Osteoblast (primary cell): ENCODE measurements around the gene EXOSC7. TPM values are rescaled to one million over a fixed set of nuclear protein-coding genes. Genes with fewer than 3 reads are reported as not detected.
A peak's percentile ranks its signal among the peaks of the same experiment; 100 is the strongest.

Source experiments
- DNase-seq: peaks from one replicate; pipeline ENCODE4 v3.0.0; 2011; ENCODE audit warnings: low spot score, mixed read lengths; ENCODE audit not compliant: insufficient read length; ENCODE audit errors: missing footprints
- H2AFZ ChIP-seq: 2 replicates; pipeline ENCODE4 v1.6.0; 2011; ENCODE audit warnings: mild to moderate bottlenecking, low read length
- H3K27ac ChIP-seq: 2 replicates; pipeline ENCODE4 v1.5.1; 2011; ENCODE audit warnings: mild to moderate bottlenecking, low read depth, low read length, moderate library complexity
- H3K27me3 ChIP-seq: 2 replicates; pipeline ENCODE4 v1.6.0; 2012; ENCODE audit warnings: mild to moderate bottlenecking, control low read depth, inconsistent platforms, low read length, moderate library complexity; ENCODE audit not compliant: insufficient read depth
- H3K36me3 ChIP-seq: 2 replicates; pipeline ENCODE4 v1.5.1; 2011; ENCODE audit warnings: mild to moderate bottlenecking, low read length, control low read depth, moderate library complexity; ENCODE audit not compliant: insufficient read depth
- H3K4me1 ChIP-seq: 2 replicates; pipeline ENCODE4 v1.5.1; 2011; ENCODE audit warnings: mild to moderate bottlenecking, low read length, control low read depth, moderate library complexity; ENCODE audit not compliant: insufficient read depth
- H3K4me2 ChIP-seq: 2 replicates; pipeline ENCODE4 v1.6.0; 2011; ENCODE audit warnings: mild to moderate bottlenecking, low read length; ENCODE audit not compliant: insufficient read depth
- H3K4me3 ChIP-seq: fragments of 200-600 bp; sonication (generic); 3 replicates; pipeline ENCODE4 v1.5.1; 2012; ENCODE audit warnings: mild to moderate bottlenecking, low read length, inconsistent platforms; ENCODE audit not compliant: insufficient read depth
- H3K79me2 ChIP-seq: 2 replicates; pipeline ENCODE4 v1.6.0; 2012; ENCODE audit warnings: mild to moderate bottlenecking, low read length, control low read depth, inconsistent platforms; ENCODE audit not compliant: insufficient read depth
- H3K9me3 ChIP-seq: 2 replicates; pipeline ENCODE4 v1.5.1; 2011; ENCODE audit warnings: low read depth, low read length, control low read depth
- H4K20me1 ChIP-seq: 2 replicates; pipeline ENCODE4 v1.6.0; 2012; ENCODE audit warnings: mild to moderate bottlenecking, low read length, control low read depth; ENCODE audit not compliant: insufficient read depth
- total RNA-seq: library from RNA; depleted of rRNA; stranded (reverse); fragments of >200 nt; gene quantifications from 2 replicates; pipeline ENCODE4 v1.2.3, GENCODE V29; 2012
- TF ChIP-seq, protein P1 (sequence below): IDR thresholded peaks from 2 replicates; pipeline ENCODE4 v1.5.1; 2011; ENCODE audit warnings: mild to moderate bottlenecking, low read depth, low read length, moderate library complexity; ENCODE audit errors: extremely low read depth

EXOSC7 gene
- total RNA-seq, 1 donor: 31.8 TPM

DNA sequence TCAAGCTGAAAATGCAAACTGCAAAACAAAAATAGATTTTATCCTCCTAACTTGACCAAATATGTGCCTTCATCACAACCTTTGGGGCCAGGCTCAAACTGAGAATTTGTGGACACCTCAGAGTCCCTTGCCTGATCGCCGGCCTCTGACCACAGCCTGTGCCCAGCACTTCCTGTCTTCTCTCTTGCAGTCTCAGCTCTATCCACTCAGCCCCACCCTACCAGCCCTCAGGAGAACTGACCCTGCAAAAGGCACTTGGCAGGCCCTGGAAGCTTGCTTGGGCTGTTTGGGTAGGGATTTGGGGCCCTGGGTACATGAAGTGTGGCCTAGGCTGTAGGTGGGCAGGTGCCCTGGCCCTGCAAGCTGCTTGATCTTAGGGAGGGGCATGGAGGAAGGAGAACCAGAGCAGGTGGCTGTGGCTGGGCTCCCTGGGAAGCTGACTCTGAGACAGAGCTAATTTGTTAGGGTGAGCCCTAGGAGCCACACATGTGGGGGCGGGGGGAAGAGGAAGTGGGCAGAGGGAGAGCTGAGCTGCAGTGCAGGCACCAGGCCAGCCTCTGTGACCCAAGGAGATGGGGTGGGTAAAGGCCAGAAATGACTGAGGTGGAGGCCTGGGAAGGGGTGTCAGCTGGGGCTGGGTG is 58.7 kb downstream of the EXOSC7 start:
- H3K4me1 ChIP-seq: peaks cover 7% of the 10 kb centered on the region
- H3K4me2 ChIP-seq: no peak overlapping the region
- TF ChIP-seq, protein P1, sequence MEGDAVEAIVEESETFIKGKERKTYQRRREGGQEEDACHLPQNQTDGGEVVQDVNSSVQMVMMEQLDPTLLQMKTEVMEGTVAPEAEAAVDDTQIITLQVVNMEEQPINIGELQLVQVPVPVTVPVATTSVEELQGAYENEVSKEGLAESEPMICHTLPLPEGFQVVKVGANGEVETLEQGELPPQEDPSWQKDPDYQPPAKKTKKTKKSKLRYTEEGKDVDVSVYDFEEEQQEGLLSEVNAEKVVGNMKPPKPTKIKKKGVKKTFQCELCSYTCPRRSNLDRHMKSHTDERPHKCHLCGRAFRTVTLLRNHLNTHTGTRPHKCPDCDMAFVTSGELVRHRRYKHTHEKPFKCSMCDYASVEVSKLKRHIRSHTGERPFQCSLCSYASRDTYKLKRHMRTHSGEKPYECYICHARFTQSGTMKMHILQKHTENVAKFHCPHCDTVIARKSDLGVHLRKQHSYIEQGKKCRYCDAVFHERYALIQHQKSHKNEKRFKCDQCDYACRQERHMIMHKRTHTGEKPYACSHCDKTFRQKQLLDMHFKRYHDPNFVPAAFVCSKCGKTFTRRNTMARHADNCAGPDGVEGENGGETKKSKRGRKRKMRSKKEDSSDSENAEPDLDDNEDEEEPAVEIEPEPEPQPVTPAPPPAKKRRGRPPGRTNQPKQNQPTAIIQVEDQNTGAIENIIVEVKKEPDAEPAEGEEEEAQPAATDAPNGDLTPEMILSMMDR: no peak
- no peaks in the 10 kb centered on the region for H3K79me2 ChIP-seq
- DNase-seq: peak; percentile 41
- no peak overlapping the region for H3K27ac ChIP-seq
- H3K9me3 ChIP-seq: no peaks in the 10 kb centered on the region
- H2AFZ ChIP-seq: no peak overlapping the region
- no peaks in the 10 kb centered on the region for H4K20me1 ChIP-seq
- H3K4me3 ChIP-seq: no peak overlapping the region
- no peaks in the 10 kb centered on the region for H3K27me3 ChIP-seq
- no peaks in the 10 kb centered on the region for H3K36me3 ChIP-seq

DNA sequence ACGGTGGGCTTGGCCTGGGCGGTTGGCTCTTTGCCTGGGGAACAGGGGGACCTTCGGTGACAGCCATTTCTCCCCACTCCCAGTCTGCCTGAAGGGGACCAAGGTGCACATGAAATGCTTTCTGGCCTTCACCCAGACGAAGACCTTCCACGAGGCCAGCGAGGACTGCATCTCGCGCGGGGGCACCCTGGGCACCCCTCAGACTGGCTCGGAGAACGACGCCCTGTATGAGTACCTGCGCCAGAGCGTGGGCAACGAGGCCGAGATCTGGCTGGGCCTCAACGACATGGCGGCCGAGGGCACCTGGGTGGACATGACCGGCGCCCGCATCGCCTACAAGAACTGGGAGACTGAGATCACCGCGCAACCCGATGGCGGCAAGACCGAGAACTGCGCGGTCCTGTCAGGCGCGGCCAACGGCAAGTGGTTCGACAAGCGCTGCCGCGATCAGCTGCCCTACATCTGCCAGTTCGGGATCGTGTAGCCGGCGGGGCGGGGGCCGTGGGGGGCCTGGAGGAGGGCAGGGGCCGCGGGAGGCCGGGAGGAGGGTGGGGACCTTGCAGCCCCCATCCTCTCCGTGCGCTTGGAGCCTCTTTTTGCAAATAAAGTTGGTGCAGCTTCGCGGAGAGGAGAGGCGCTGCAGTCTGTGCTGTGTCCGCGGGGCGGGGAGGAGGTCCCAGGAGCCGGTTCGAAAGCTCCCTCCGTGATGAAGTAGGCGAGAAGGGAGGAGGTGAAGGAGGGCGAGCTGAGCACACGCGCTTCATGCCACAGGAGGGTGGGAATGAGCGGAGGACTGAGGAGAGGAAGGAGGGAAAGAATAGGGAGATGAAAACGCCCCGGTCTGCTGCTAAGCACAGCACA is 59.6 kb downstream of the EXOSC7 start:
- TF ChIP-seq, protein P1: no peak
- Histone ChIP-seq H3K4me1 (peaks cover 4% of the 10 kb centered on the region), H3K79me2 (no peaks in the 10 kb centered on the region), H3K36me3 (no peaks in the 10 kb centered on the region), H3K4me3 (peak overlapping the region; percentile 55), H3K27ac (no peak overlapping the region), H3K27me3 (no peaks in the 10 kb centered on the region), H3K9me3 (no peaks in the 10 kb centered on the region), H3K4me2 (peak overlapping the region; percentile 80), H4K20me1 (no peaks in the 10 kb centered on the region), H2AFZ (peak overlapping the region; percentile 85)
- peak; percentile 79 for DNase-seq

DNA sequence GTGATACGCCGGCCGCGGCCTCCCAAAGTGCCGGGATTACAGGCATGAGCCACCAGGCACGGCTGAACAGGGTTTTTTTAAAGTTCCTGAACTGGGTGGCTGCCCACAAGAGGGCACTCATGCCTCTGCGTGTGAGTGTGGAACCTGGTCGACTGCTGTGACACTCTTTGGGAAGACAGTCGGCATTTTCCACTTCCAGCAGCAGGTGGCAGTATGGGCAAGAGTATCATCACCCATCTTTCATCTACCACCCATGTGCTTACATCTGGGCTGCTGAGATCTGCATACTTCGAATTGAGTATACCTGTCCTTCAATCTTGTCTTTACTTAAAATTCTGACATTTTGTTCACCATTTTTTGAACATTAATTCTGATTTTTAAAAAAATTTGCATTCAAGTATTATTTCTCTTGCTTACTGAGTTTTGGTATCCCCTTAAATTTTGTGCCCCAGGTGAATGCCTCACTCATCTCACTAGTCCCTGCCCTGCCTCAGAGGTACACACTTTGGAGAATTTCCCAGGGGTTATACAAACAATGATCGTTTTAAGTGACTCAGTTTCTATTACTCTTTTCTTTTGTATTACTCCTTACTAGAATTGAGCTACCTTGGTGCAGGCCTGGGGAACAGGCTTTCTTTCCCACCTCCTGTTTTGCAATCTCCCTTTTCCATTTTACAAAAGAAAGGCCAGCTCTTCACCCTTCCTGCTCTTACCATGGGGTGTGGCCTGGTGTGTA is 61.8 kb downstream of the EXOSC7 start:
- TF ChIP-seq, protein P1: peak; percentile 97
- no peaks in the 10 kb centered on the region for H3K79me2 ChIP-seq
- peaks cover 6% of the 10 kb centered on the region for H3K4me1 ChIP-seq
- H3K27ac ChIP-seq: no peak overlapping the region
- no peaks in the 10 kb centered on the region for H4K20me1 ChIP-seq
- H3K4me2 ChIP-seq: no peak overlapping the region
- no peaks in the 10 kb centered on the region for H3K27me3 ChIP-seq
- H3K4me3 ChIP-seq: no peak overlapping the region
- no peaks in the 10 kb centered on the region for H3K9me3 ChIP-seq
- no peaks in the 10 kb centered on the region for H3K36me3 ChIP-seq
- H2AFZ ChIP-seq: no peak overlapping the region
- DNase-seq: peak; percentile 96
